Measurements from ENCODE around the gene CNKSR3. TPM values are rescaled to one million over a fixed set of nuclear protein-coding genes. Genes with fewer than 3 reads are reported as not detected.

Gene CNKSR3
- total RNA-seq, 6 experiments from 2014 or later = 19.8 to 43.4 (median 26.9) TPM

DNA sequence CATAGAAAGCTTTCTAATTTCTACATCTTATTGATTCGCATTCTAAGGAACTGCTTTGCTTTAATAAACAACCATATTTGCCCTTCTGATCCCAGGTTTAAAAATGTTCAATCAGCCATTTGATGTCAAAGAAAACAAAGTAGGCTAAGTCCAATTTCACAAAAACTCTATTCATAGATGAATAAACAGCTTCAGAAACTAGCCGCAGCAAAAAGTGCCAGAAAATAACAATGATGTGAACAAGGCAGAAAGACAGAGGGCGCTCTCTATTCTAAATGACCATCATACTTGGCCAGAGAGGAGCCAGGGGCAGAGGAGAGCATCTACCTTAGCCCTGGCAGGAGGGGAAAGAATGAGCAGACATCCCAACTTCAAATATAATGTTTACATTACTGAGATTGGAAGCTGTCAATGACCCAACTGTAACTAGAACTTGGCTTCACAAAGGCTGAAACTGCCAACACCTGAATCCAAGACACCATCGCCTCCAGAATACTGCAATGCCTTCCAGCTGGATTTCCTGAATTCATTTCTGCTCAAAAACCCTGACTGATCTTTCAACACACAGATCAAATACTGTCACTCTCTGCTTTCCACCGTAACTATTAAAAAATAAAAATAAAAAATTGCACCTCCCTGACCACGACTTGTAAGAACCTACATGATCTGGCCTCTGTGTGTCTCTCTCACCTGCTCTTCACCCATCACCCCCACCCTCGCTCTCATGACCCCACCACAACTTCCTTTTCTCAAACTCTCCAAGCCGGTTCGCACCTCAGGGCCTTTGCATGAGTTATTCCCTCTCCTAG lies 9.5 kb downstream of the CNKSR3 start:
- H3K4me1 ChIP-seq = peaks cover 0 to 39% (median 7%) of the 10 kb centered on the region in 4 donors
- no peaks in the 10 kb centered on the region for H3K36me3 ChIP-seq
- intact Hi-C loops (cut with DNase I) = no loop called here
- peak overlapping the region; percentile 11 to 45 (median 38) for H3K27ac ChIP-seq
- TF ChIP-seq, protein P1, sequence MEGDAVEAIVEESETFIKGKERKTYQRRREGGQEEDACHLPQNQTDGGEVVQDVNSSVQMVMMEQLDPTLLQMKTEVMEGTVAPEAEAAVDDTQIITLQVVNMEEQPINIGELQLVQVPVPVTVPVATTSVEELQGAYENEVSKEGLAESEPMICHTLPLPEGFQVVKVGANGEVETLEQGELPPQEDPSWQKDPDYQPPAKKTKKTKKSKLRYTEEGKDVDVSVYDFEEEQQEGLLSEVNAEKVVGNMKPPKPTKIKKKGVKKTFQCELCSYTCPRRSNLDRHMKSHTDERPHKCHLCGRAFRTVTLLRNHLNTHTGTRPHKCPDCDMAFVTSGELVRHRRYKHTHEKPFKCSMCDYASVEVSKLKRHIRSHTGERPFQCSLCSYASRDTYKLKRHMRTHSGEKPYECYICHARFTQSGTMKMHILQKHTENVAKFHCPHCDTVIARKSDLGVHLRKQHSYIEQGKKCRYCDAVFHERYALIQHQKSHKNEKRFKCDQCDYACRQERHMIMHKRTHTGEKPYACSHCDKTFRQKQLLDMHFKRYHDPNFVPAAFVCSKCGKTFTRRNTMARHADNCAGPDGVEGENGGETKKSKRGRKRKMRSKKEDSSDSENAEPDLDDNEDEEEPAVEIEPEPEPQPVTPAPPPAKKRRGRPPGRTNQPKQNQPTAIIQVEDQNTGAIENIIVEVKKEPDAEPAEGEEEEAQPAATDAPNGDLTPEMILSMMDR (IDR thresholded peaks at IDR 0.05) = peak; percentile 49 to 62 (median 50)
- no peak for TF ChIP-seq POLR2A (IDR thresholded peaks at IDR 0.05)
- ATAC-seq = peak; percentile 82 to 90 (median 86)
- no peaks in the 10 kb centered on the region for H3K9me3 ChIP-seq
- H3K4me3 ChIP-seq = no peak overlapping the region
- DNase-seq = no peak
- H3K27me3 ChIP-seq = no peaks in the 10 kb centered on the region
- WGBS (ENCODE audit: insufficient coverage, low coverage, low lambda C conversion rate, missing lambda C conversion rate) = 49% methylated on average over 8 of the region's 9 CpGs

DNA sequence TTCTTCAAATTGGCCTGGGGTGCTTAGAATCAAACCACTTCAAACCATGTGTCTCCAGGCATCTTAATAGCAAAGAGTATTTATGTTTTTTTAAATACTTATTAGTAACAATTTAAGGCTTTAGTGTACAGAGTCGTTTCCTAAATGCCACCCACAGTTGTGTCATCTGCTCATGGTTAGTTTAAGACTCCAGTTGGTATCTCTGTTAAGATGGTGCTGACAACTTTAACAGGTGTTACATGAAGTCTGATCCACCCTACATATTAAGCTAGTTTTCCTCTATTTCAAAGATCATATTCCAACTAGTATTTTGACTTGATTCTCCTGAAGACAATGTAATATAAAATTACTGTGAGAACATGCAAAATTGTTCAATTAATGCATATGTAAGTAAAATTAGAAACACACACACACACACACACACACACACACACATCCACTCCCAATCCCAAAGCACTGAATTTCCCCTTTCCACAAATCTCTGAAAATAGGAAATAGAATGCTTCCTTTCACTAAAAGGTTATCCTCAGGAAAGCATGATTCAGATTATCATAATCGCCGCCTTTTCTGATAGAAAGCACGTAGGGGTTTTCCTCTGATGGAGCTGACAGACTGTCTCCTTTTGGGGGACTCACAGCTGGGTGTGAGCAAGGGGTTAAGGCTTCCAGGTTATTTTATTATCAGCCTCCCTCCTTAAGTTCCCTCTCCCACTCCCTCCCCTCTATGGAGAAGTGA lies 10.5 kb downstream of the CNKSR3 start:
- ATAC-seq = peak in 2 of 4 donors; percentile 30 to 32
- TF ChIP-seq, protein P1 (IDR thresholded peaks at IDR 0.05) = no peak
- no peak for TF ChIP-seq POLR2A (IDR thresholded peaks at IDR 0.05)
- intact Hi-C loops (cut with DNase I) = no loop called here
- H3K36me3 ChIP-seq = no peaks in the 10 kb centered on the region
- peaks cover 0 to 39% (median 5%) of the 10 kb centered on the region in 4 donors for H3K4me1 ChIP-seq
- no peak overlapping the region for H3K4me3 ChIP-seq
- H3K27ac ChIP-seq = peak overlapping the region; percentile 11 to 45 (median 38)
- WGBS (ENCODE audit: insufficient coverage, low coverage, low lambda C conversion rate, missing lambda C conversion rate) = 44% methylated on average over 4 of the region's 4 CpGs
- no peaks in the 10 kb centered on the region for H3K27me3 ChIP-seq
- no peak for DNase-seq
- no peaks in the 10 kb centered on the region for H3K9me3 ChIP-seq

DNA sequence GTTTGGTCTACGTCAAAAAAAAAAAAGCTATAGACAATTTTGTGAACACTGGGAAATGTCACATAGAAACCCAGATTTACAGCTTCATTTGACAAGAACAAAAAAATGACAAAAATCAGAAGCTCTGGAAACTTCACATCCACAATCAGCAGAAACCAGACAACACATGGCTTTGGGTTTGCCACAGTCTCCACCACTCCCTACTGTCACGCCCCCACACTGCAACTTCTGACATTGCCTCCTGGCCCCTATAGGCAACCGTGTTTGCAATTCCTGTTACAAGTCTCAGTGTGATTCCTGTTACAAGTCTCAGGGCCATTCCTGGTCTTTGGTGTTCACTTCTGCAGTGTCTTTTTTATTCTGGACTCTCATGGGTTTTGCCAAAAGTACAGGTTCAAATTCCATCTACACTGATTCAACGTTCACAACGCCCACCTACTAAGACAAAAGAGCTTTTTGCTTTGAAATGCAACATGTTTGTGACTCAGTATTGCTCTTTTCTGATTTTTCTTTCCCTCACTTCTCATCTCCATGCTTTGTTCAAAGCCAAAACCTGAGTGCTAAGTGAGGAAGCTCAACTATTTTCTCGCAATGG lies 12.0 kb downstream of the CNKSR3 start:
- DNase-seq = no peak
- intact Hi-C loops (cut with DNase I) = no loop called here

More for the DNA sequence above, 12.0 kb downstream of the CNKSR3 start:
- Histone ChIP-seq H3K27me3 (no peaks in the 10 kb centered on the region), H3K4me3 (no peak overlapping the region), H3K27ac (peak overlapping the region in 1 of 3 donors; percentile 9), H3K4me1 (peaks cover 0 to 32% (median 5%) of the 10 kb centered on the region in 4 donors), H3K36me3 (no peaks in the 10 kb centered on the region), H3K9me3 (no peaks in the 10 kb centered on the region)
- no peak for TF ChIP-seq POLR2A (IDR thresholded peaks at IDR 0.05)
- TF ChIP-seq, protein P1 (IDR thresholded peaks at IDR 0.05) = no peak
- WGBS (ENCODE audit: insufficient coverage, low coverage, low lambda C conversion rate, missing lambda C conversion rate) = 36% methylated on average over 5 of the region's 6 CpGs
- peak; percentile 20 to 33 (median 26) for ATAC-seq

Measured in right lobe of liver (tissue), 6 donors.